ENCODE results near the gene ZWINT.

DNA sequence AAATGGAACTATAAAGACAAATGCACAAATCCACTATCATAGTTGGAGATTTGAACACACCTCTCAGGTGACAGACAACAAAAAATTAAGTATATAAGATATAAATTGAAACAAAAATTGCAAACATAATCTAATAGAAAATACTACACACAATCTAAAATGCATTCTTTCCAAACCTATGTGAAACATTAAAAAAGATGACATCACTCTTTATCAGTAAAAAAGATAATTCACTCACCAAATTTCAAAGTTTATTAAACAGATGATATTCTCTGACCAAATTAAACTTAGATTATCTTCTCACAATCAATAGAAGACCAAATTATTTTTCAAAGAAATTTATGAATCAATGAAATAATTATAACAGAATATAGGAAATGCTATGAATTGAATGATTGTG lies 4.0 kb downstream of the ZWINT start:
- TF ChIP-seq, protein P1, sequence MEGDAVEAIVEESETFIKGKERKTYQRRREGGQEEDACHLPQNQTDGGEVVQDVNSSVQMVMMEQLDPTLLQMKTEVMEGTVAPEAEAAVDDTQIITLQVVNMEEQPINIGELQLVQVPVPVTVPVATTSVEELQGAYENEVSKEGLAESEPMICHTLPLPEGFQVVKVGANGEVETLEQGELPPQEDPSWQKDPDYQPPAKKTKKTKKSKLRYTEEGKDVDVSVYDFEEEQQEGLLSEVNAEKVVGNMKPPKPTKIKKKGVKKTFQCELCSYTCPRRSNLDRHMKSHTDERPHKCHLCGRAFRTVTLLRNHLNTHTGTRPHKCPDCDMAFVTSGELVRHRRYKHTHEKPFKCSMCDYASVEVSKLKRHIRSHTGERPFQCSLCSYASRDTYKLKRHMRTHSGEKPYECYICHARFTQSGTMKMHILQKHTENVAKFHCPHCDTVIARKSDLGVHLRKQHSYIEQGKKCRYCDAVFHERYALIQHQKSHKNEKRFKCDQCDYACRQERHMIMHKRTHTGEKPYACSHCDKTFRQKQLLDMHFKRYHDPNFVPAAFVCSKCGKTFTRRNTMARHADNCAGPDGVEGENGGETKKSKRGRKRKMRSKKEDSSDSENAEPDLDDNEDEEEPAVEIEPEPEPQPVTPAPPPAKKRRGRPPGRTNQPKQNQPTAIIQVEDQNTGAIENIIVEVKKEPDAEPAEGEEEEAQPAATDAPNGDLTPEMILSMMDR (IDR thresholded peaks at IDR 0.05; ENCODE audit: low read depth, low read length), result no peak
- no peak for TF ChIP-seq POLR2A (IDR thresholded peaks at IDR 0.05; ENCODE audit: extremely low read depth, insufficient read length)
- TF ChIP-seq, protein P2, sequence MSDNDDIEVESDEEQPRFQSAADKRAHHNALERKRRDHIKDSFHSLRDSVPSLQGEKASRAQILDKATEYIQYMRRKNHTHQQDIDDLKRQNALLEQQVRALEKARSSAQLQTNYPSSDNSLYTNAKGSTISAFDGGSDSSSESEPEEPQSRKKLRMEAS (IDR thresholded peaks at IDR 0.05; ENCODE audit: low read depth, low read length), result no peak

Data from NB4 (cell line).